DLD1 (cell line): Measurements from ENCODE around the gene ADGRB3.
"Not testable (repeated sequence)": the region's sequence is repeated elsewhere in the genome, so short reads cannot be mapped to it uniquely, and the experiment has no call there.

ENCODE experiments used
- in situ Hi-C: cut with HindIII; loops from 2 replicates; pipeline ENCODE4 v1.10.0; 2017; ENCODE audit warnings: low sequenced_read_pairs

ADGRB3 gene

DNA sequence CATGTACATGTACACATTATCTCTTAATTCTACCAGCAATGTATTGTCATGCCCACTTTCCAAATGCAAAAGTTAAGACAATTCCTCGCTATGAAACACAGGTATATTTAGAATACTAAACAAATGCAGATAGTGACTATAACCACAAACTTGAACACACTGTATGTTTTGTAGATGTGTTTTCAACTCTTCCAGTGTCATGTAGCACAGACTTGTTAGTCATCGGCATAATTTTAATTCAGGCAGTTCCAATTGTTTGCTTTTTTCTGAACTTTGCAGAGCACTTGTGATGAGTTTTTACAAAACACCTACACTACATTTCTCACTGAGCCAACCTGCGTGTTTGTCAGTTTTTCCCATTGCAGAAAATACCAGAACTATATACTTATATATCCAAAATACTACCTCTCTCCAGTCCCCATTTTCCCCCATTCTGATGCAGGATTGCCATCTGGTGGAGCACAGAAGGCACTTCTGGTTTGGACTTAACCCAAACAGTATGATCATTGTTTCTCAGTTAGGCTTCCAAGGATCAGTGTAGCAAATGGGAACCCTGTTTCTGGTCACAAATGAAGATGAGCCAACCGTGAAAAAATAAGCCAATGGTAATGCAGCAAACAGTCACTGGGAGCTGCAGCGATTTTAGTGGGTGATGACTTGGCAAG lies 143.4 kb downstream of the ADGRB3 start:
- in situ Hi-C loops: no loop called here

DNA sequence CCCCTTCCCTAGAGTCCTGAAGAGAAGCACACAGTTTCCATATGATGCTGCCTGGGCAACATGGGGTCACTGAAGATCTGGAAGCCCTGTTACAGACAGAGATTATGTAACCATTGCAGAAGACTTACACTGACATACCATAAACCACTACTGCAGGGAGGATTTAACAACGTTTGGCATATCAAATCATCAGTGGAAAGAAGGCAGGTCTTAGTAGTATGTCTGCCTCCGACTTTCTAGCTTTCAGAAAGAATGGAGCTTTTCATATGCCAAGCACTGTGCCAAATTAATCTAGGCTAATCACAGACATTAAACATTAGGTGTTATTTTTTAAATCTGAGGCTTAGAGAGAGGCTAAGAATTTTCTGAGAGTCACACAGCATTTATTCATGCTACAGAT lies 144.3 kb downstream of the ADGRB3 start:
- in situ Hi-C loops: no loop called here

DNA sequence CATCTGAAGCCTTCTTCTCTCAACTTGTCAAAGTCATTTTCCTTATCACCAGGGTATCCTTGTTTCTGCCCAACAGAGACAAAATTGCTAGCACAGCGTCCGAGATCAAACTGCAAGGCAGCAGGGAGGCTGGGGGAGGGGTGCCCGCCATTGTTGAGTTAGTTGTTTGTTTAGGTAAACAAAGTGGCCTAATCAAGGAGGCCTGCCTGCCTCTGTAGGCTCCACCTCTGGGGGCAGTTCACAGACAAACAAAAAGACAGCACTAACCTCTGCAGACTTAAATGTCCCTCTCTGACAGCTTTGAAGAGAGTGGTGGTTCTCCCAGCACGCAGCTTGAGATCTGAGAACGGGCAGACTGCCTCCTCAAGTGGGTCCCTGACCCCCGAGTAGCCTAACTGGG lies 155.0 kb downstream of the ADGRB3 start:
- in situ Hi-C loops: not testable (repeated sequence)

DNA sequence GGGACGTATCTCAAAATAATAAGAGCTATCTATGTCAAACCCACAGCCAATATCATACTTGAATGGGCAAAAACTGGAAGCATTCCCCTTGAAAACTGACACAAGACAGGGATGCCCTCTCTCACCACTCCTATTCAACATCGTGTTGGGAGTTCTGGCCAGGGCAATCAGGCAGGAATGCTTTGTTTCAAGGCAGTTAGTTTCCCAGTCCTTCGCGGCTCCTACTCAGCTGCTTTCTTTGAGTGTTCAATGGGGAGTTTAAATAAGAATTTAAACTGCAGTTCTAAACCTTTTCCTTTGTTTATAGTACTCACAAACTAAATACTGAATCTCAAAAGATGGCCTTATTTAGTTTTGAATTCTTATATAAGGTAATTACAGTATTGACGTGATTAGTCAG lies 179.9 kb downstream of the ADGRB3 start:
- in situ Hi-C loops: not testable (repeated sequence)

DNA sequence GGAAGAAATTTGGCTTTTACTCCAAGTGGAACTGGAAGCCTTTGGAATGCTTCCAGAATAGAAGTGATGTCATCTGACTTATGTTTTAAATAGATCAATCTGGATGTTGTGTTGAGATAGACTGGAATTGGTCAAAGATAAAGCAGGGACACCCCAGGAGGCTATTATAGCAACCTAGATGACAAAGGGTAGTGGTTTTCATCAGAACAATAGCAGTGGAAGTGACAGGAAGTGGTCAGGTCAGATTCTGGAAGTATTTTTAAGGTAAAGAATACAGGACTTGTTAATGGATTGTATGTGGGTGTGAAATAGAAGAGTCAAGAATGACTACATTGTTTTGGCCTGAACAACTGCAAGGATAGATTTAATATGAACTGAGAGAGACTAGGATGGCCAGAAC lies 191.4 kb downstream of the ADGRB3 start:
- in situ Hi-C loops: no loop called here

DNA sequence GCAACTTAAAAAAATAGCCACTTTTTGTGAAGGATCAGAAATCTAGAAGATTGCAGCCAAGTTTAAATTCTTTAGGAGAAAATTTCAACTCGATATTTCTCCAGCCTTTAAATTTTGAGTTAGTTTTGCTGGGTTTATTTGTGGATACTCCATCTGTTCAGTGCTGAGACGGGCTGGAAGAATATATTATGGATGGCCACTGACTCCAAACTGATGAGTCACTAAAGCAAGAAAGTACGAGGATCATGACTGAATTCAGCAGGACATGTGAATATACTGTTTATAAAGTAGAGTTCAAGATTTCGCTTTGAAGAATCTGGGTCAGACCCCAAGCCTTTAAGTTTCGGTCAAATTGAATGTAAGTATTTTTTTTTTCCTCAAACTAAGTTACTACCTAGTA lies 199.5 kb downstream of the ADGRB3 start:
- in situ Hi-C loops: no loop called here

DNA sequence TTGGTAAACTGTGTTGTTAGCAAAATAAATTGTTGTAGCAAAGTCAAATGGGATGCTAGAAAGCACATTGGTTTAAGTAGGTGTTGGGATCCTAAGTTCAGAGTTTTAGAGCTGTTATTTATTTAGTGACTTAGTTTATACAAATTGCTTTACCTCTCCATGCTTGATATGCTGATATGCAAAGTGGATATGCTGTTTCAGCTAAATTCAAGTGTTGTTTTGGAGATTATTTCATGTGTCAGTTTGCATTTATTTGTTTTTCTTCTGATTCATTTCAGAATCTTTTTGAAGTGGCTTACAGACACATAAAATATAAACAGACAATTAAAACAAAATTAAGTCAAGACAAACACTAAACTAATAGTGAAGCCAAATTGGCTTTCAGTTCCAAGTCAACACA lies 203.5 kb downstream of the ADGRB3 start:
- in situ Hi-C loops: no loop called here

DNA sequence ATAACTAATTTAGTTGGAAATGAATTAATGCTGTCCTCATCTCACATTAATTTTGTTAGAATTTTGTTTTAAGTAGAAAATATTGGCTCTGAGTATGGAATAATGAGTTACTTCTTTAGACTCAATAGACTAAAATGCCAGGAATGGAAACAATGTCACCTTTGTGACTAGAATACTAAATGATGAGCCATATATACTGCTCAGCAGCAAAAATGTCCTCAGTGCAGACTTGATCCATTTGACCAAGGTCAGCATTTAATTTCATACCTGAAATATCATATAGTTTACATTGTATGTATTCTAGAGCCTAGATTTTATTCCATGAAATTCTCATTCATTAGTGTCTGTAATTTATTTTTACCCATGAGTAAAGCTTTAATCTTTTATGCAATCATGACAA lies 217.7 kb downstream of the ADGRB3 start:
- in situ Hi-C loops: no loop called here

DNA sequence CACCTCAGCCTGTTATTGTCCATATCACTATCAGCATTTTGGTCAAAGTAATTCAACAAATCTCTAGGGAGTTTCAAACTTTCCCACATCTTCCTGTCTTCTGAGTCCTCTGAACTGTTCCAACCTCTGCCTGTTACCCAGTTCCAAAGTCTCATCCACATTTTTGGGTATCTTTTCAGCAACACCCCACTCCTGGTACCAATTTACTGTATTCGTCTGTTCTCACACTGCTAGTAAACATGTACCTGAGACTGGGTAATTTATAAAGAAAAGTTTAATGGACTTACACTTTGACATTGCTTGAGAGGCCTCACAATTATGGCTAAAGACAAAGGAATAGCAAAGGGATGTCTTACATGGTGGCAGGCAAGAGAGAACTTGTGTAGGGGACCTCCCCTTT lies 224.2 kb downstream of the ADGRB3 start:
- in situ Hi-C loops: no loop called here

DNA sequence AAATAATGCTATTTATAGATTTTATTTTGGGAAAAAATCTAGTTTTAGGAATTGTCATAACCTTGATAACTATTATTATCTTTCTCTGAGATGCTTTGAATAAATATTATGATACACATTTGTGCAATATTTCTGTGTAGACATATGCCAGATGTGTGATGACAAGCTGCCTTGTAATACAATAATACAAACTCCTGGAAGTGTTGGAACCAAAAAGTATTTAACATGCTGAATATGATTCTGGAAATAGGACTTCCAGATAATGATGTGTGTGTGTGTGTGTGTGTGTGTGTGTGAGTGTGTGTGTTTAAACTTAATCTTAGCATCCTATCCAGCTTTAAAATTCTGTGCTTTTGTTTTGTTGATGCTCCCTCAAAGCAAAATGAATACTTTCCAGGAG lies 233.6 kb downstream of the ADGRB3 start:
- in situ Hi-C loops: no loop called here

DNA sequence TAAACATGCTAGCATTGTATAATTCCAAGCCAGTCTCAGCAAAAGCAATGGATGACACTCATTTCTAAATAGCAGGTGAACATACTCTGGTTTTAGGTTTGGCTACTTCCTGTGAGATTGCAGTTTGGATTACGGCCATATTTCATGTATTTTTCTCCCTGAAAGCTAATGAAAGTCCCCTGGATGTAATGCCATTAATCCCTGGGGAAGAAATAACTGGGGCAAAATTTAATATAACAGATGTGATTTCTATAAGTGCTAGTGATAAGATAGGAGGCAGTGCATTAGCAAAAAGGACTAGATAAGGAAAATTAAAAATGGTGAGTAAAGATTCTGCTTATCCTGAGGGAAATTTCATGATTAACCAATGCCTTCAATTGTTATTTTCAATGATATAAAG lies 238.2 kb downstream of the ADGRB3 start:
- in situ Hi-C loops: no loop called here

DNA sequence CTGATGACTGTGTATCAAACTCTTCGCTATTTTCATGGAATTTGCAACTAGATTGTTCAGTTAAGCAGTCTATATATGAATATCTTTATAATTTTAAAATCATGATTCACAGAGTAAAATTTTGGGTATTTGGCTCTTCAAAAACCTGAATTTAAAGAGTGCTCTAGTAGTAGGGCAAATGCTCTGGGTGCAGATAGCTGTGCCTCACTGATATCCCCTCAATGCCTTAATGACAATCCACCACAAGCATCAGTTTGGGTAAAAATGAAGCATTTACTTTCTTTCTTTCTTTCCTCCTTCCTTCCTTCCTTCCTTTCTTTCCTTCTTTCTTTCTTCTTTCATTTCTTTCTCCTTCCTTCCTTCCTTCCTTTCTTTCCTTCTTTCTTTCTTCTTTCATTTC lies 239.7 kb downstream of the ADGRB3 start:
- in situ Hi-C loops: no loop called here

DNA sequence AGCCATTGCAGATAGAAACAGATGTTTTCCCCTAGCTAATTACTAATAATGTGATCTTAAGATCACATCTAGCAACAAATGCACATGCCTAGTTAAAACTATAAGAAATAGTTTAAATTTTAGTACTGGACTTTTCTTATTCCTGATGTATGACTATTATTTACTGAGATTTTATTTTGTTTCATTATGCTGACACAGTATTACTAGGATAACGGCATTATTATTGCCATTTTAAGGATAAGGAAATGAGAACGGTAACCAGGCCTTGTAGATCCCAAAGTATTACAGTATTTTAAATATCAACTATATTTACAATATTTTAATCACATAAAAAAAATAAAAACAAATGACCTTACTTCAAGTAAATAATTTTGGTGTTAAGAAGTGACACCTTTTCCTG lies 240.3 kb downstream of the ADGRB3 start:
- in situ Hi-C loops: no loop called here

DNA sequence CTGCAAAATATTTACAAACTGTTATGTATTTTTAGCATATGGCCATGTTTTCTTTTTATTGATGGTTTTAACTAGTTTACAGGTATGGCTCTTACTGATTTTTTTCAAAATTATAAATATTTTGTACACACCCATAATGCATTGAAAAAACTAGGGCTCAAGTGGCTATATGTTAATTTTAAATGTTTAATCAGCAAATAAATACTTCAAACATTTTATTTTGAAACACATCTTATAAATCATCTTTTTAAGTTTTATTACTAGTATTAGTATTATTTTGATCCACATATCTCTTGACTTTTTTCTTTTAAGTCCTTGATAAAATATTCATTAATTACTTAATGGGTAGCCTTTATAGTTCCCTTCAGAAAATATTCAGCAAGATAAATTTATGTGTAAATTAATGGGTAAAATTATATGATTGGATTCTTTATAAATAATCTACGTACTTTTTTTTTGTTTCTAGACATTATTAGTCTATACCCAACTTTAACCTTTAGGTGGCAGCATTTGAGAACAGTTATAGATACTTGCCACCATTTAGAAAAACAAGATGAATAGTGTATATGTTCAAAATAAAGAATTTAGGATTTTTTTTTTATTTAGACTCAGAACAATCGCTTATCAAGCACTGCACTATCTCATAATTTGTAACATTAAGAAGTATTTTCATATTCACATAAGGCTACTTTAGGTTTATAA lies 241.9 kb downstream of the ADGRB3 start:
- in situ Hi-C loops: no loop called here

DNA sequence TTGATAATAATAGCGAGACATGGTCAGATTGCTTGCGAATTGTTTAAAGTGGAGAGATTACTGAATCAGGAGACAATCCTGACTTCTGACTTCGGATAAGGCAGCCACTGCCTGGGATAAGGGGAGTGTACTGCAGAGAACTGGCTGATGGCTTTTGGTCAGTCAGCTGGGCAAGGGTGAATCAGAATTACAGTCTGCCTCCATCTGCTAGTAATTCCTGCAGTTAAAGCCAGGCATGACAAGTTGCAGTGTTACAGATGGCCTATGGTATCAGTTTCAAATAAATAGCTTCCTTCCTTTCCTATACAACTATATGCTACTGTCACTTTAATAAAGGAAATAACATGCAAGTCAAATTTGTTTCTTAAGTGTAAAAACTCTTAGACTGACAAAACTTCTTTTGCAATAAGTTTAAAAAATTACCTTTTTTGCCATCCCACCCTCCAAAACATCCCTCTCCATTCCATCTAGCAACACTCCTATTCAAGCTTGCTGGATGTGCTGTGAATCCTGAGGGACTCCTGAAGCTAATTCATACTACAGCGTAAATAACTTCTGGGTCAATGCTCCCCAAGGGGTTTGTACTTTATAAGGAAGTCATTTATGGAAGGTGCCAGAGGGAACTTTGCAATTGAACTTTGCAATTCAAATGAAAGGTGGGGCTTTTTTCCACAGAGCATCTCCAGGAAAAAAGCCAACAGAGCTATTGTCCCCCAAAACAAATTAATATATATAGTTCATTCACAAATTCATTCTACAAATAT lies 245.2 kb downstream of the ADGRB3 start:
- in situ Hi-C loops: no loop called here

DNA sequence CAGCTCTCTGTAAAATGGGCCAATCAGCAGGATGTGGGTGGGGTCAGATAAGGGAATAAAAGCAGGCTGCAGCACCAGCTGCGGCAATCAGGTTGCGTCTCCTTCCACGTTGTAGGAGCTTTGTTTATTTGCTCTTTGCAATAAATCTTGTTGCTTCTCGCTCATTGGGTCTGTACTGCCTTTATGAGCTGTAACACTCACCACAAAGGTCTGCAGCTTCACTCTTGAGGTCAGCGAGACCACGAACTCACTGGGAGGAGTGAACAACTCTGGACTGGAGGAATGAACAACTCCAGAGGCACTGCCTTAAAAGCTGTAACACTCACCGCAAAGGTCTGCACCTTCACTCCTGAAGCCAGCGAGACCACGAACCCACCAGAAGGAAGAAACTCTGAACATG lies 248.2 kb downstream of the ADGRB3 start:
- in situ Hi-C loops: not testable (repeated sequence)

DNA sequence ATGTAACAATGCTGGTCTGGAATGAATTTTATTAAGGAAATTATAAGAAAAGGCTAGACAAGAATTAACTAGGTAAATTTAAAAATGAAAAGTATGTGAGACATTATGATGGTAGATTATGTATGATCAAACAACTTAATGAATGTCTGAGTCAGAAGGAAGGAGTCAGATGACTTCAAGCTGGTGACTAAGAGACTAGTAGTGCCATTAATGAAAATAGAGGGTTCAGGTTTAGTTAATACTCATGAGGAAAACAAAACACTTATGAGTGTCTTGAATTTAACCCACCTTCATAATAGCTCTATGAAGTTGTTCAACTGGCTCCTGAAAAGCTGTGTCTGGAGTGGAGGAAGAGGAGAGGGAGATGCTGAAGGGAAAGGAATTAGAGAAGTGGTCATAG lies 256.3 kb downstream of the ADGRB3 start:
- in situ Hi-C loops: no loop called here

DNA sequence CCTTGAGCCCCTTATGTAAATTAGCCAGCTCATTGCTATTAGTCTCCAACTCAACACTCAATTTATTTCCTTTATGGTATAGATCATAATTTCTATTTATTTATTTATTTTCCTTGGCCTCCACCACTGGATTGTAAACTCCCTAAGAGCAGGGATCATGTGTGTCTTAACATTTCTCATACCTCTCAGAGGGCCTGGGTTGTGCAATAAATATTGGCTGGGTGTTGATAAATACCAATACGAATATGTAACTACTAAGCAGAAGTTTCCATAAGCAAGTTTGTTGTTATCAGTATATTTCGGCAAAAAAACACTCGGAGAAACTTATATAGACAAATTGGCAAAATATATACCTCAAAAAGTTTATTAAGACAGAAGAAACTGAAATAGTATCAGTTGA lies 257.4 kb downstream of the ADGRB3 start:
- in situ Hi-C loops: no loop called here

DNA sequence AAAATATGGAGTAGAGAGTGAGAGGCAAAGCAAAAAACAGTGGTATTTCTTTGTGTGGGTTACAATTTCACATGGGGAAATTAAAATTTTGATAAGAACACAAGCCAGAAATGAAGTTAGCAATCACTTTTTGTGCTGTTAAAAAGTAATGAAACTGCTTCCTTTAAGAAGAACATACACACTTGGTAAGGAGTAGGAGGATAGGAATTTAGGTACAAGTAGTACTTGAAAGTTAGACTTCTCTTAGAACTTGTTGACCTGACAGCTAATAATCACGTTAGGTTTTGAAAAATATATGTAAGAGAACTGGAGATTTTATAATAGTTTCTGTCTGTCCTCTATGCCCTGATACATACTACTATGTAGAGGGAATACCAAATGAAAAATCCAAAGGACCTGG lies 260.8 kb downstream of the ADGRB3 start:
- in situ Hi-C loops: no loop called here

DNA sequence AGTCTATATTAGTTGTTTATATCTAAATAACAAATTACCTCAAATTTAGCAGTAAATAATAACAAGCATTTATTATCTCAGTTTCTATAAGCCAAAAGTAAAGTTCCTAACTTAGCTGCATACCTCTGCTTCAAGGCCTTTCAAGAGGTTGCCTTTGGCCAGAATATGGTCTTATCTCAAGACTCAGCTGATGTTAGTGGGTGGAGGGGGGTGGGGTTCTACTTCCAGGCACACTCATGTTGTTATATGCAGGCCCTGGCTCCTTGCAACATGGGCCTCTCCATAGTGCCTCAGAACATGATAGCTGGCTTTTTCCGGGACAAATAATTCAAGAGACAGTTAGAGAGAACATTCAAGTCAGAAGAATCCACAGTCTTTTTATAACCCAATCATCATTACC lies 266.0 kb downstream of the ADGRB3 start:
- in situ Hi-C loops: no loop called here

DNA sequence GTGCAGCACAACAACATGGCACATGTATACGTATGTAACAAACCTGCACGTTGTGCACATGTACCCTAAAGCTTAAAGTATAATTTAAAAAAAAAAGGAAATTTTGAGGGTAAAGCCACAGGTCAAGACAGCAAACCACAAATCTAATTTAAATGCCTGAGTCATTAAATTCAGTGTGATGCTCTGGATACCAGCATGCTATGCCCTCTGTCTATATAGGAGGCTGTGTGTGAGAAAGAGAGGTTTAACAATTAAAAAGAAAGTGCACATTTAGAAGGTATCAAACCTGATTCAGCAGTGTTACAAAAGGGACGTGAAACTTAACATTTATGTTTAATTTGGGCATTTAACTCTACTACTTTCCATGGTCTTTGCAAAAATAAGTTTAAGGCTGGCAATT lies 276.3 kb downstream of the ADGRB3 start:
- in situ Hi-C loops: no loop called here

DNA sequence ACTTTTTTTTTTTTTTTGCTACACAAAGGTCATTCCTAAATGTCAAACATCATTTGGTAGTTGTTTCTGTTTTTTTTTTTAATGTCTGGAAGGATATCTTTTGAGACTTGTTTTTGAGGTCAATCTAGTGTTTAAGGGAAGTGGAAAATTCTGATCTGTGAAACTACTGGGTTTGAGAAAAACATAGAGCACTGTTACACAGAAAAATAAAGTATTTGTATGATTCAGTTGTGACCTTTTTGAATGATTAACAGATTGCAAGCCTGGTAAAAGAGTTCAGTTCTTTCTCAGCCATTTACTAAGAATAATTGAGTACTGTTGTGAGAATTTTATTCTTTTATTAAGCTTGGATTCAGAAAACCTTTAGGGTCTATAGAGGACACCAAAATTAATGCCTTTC lies 276.7 kb downstream of the ADGRB3 start:
- in situ Hi-C loops: no loop called here
